ENCODE measurements around the gene BACH2. TPM values are rescaled to one million over a fixed set of nuclear protein-coding genes. Genes with fewer than 3 reads are reported as not detected.

BACH2 gene
- total and polyA plus RNA-seq, 2 of the 4 experiments (the other 2 are of a cell fraction) = 1.3 to 1.4 TPM

- Histone ChIP-seq H2BK5ac (ENCODE audit: low read depth, low read length, poor library complexity, severe bottlenecking) (no peak overlapping the region), H4K8ac (ENCODE audit: low read depth in 2 of 2, low read length in 2 of 2) (no peak overlapping the region), H3K9ac (ENCODE audit: low read depth, low read length) (no peak overlapping the region), H2BK120ac (ENCODE audit: low read depth, low read length) (no peak overlapping the region), H3K56ac (ENCODE audit: extremely low read depth, insufficient read depth, low read length) (no peak overlapping the region), H2BK15ac (ENCODE audit: low read depth, low read length) (no peak overlapping the region), H3K36me3 (ENCODE audit: control insufficient read depth, insufficient read depth, low read length) (no peaks in the 10 kb centered on the region), H3K4me3 (ENCODE audit: insufficient read depth, low read depth, low read length) (no peak overlapping the region), H4K5ac (ENCODE audit: low read depth, low read length) (no peak overlapping the region), H3K23ac (ENCODE audit: low read depth, low read length) (no peak overlapping the region), H3K4ac (ENCODE audit: low read depth, low read length) (no peak overlapping the region), H2AFZ (replicated peaks; ENCODE audit: low read length, poor library complexity) (no peak overlapping the region), H4K91ac (ENCODE audit: insufficient read depth, low read depth, low read length) (no peak overlapping the region), H3K27ac (ENCODE audit: insufficient read depth, low read length) (no peak overlapping the region), H2AK9ac (replicated peaks; ENCODE audit: low read depth, low read length, poor library complexity) (no peak overlapping the region), H3K79me1 (ENCODE audit: low read depth in 1 of 2, low read length in 2 of 2) (no peaks in the 10 kb centered on the region), H3K4me2 (ENCODE audit: low read depth, low read length) (no peak overlapping the region), H3K27me3 (ENCODE audit: control insufficient read depth, insufficient read depth, low read length) (no peaks in the 10 kb centered on the region), H3K4me1 (ENCODE audit: control insufficient read depth, insufficient read depth, low read length) (peaks cover 14% of the 10 kb centered on the region), H3K18ac (ENCODE audit: low read depth, low read length) (no peak overlapping the region), H3K14ac (replicated peaks; ENCODE audit: low read depth, low read length) (no peak overlapping the region), H2AK5ac (ENCODE audit: low read depth, low read length) (0 out of 2 replicates have a peak overlapping the region, but pooled peaks have one; percentile 40), H3K9me1 (ENCODE audit: insufficient read depth, low read length) (peaks cover 2% of the 10 kb centered on the region; the same call in 1 of the 2 replicates), H4K20me1 (ENCODE audit: insufficient read depth, low read length) (peaks cover 4% of the 10 kb centered on the region), H3K9me3 (ENCODE audit: control insufficient read depth, insufficient read depth, low read length) (peaks cover 4% of the 10 kb centered on the region; the same call in 1 of the 2 replicates), H2BK20ac (ENCODE audit: low read depth, low read length) (no peak overlapping the region)
- WGBS, 2 experiments (ENCODE audit: extremely low coverage in 2 of 2, insufficient read length in 1 of 2) = 100% methylated on average over 1 of the region's 4 CpGs; no CpG with 5 or more reads in 1 of the 2 experiments
- CTCF ChIA-PET = no interaction called here
- intact Hi-C loops (cut with micrococcal nuclease) (no loop called here), in situ Hi-C loops (cut with MboI; ENCODE audit: low sequenced_read_pairs) (no loop called here), dilution Hi-C loops (cut with HindIII; ENCODE audit: low sequenced_read_pairs, unreplicated experiment) (no loop called here)
- DNase-seq = no peak
- ATAC-seq (ENCODE audit: low read depth) = no peak
- BruUV-seq (replicated peaks) = no TSS peak
- POLR2A ChIA-PET (ENCODE audit: unreplicated experiment) = no interaction called here
- TF ChIP-seq NFE2L2 (IDR thresholded peaks at IDR 0.05; ENCODE audit: low read depth, low read length) = no peak
- TF ChIP-seq CEBPB (IDR thresholded peaks at IDR 0.05; ENCODE audit: low read depth, low read length) = no peak
- TF ChIP-seq RAD21 (IDR thresholded peaks at IDR 0.05; ENCODE audit: low read length) = no peak
- TF ChIP-seq MXI1 (IDR thresholded peaks at IDR 0.05; ENCODE audit: borderline replicate concordance, low read depth, low read length) = no peak
- TF ChIP-seq CTCF (conservative IDR thresholded peaks at IDR 0.05; ENCODE audit: low read depth, low read length) = no peak
- TF ChIP-seq MAZ (IDR thresholded peaks at IDR 0.05; ENCODE audit: borderline replicate concordance, low read depth, low read length) = no peak
- no peak for TF ChIP-seq MAFK (IDR thresholded peaks at IDR 0.05; ENCODE audit: low read depth, low read length)
- no peak for TF ChIP-seq FOS (IDR thresholded peaks at IDR 0.05; ENCODE audit: low read depth, low read length)
- no peak for TF ChIP-seq RFX5 (IDR thresholded peaks at IDR 0.05; ENCODE audit: low read depth, low read length)
- TF ChIP-seq SMC3 (IDR thresholded peaks at IDR 0.05; ENCODE audit: low read depth, low read length) = no peak
Observed at GRCh38 chr6:90221403-90221802, 75.2 kb downstream of the BACH2 start.
